Lung (tissue), 12 donors: ENCODE data around the gene RSPH9. TPM values are rescaled to one million over a fixed set of nuclear protein-coding genes. Genes with fewer than 3 reads are reported as not detected.
A peak's percentile ranks its signal among the peaks of the same experiment; 100 is the strongest.

Source experiments
- ATAC-seq: fragments of 200-7000 bp; cut with Tn5 transposase; one replicate; pipeline ENCODE4 v1.9.1; 2020; ENCODE audit warnings: moderate number of reproducible peaks; ENCODE audit not compliant: insufficient read depth, low FRiP score
- DNase-seq, 3 donors: peaks; one replicate each; pipeline ENCODE4 v3.0.0-alpha.2; 2013 to 2017
- H3K27ac ChIP-seq, 2 donors: one replicate each; pipeline ENCODE4 v1.5.1; 2013; ENCODE audit warnings: mild to moderate bottlenecking in 2 of 2, moderate library complexity in 2 of 2, control low read depth in 1 of 2, inconsistent platforms in 1 of 2, low read depth in 1 of 2, low read length in 1 of 2
- H3K27me3 ChIP-seq, 3 donors: one replicate each; pipeline ENCODE4 v1.5.1; 2013; ENCODE audit warnings: low read length in 2 of 3; ENCODE audit not compliant: control insufficient read depth in 3 of 3, insufficient read depth in 3 of 3
- H3K36me3 ChIP-seq, 4 donors: one replicate each; pipeline ENCODE4 v1.5.1; 2013; ENCODE audit warnings: low read length in 4 of 4, mild to moderate bottlenecking in 1 of 4, moderate library complexity in 1 of 4; ENCODE audit not compliant: control insufficient read depth in 4 of 4, insufficient read depth in 4 of 4
- H3K4me1 ChIP-seq, 5 donors: one replicate each; pipeline ENCODE4 v1.5.1; 2013; ENCODE audit warnings: low read length in 5 of 5, mild to moderate bottlenecking in 2 of 5, moderate library complexity in 1 of 5; ENCODE audit not compliant: control insufficient read depth in 5 of 5, insufficient read depth in 5 of 5
- H3K4me3 ChIP-seq: one replicate; pipeline ENCODE4 v1.5.1; 2013; ENCODE audit warnings: mild to moderate bottlenecking, control low read depth, moderate library complexity
- H3K9ac ChIP-seq, 2 donors: one replicate each; pipeline ENCODE4 v1.5.1; 2013; ENCODE audit warnings: low read length in 2 of 2, control low read depth in 1 of 2; ENCODE audit not compliant: insufficient read depth in 1 of 2
- H3K9me3 ChIP-seq, 4 donors: one replicate each; pipeline ENCODE4 v1.5.1; 2013; ENCODE audit warnings: low read length in 3 of 4, mild to moderate bottlenecking in 1 of 4, moderate library complexity in 1 of 4; ENCODE audit not compliant: control insufficient read depth in 4 of 4, insufficient read depth in 3 of 4
- CTCF ChIP-seq: IDR thresholded peaks from 2 replicates; pipeline ENCODE4 v1.5.1; 2012; ENCODE audit warnings: mild to moderate bottlenecking; ENCODE audit errors: control extremely low read depth, extremely low read depth
- WGBS, 2 donors: extraction: QIAGEN DNeasy Blood & Tissue Kit; methylation state at CpG; one replicate each; pipeline ENCODE4 v1.1.7; 2013; 5-methylcytosine and 5-hydroxymethylcytosine counted together
- polyA plus RNA-seq, 2 donors: library from polyadenylated mRNA; stranded (reverse); fragments of 200-250 nt; gene quantifications; one replicate each; pipeline ENCODE4 v1.2.1, GENCODE V29; 2013
- total RNA-seq, 2 donors: library from RNA; depleted of rRNA in 1 of 2; stranded (reverse); fragments of >200 nt in 1 of 2; gene quantifications; one replicate each; pipeline ENCODE4 v1.2.1, GENCODE V29; 2014 to 2021
- donor health status: control.
- donor health status: control.
- donor health status: Bipolar disorder and iron deficiency.
- donor health status: healthy.
- donor health status: DM: yes; HTN: yes; CAD: no.

RSPH9 gene
- total and polyA plus RNA-seq, 4 donors, result 1.7 to 6.4 (median 4.6) TPM

- Histone ChIP-seq H3K36me3 (peaks cover 20 to 31% (median 26%) of the 10 kb centered on the region in 4 donors), H3K27ac (no peak overlapping the region), H3K9me3 (no peaks in the 10 kb centered on the region), H3K4me1 (peaks cover 0 to 16% (median 5%) of the 10 kb centered on the region in 5 donors), H3K9ac (no peak overlapping the region), H3K27me3 (no peaks in the 10 kb centered on the region), H3K4me3 (no peak overlapping the region)
- DNase-seq (no peak), ATAC-seq (no peak)
- TF ChIP-seq CTCF, result no peak
- 90 to 92% methylated on average over 11 of the region's 11 CpGs for WGBS, 2 donors
These were observed 35.7 kb downstream of the RSPH9 start for GRCh38 chr6:43680308-43681200.

- Histone ChIP-seq H3K36me3 (peaks cover 15 to 29% (median 26%) of the 10 kb centered on the region in 4 donors), H3K4me3 (no peak overlapping the region), H3K27ac (no peak overlapping the region), H3K27me3 (no peaks in the 10 kb centered on the region), H3K9ac (no peak overlapping the region), H3K4me1 (peaks cover 1 to 24% (median 8%) of the 10 kb centered on the region in 5 donors), H3K9me3 (no peaks in the 10 kb centered on the region)
- DNase-seq (no peak), ATAC-seq (no peak)
- TF ChIP-seq CTCF, result no peak
- WGBS, 2 donors, result 93 to 95% methylated on average over 5 of the region's 5 CpGs
These were observed 36.5 kb downstream of the RSPH9 start for GRCh38 chr6:43681303-43681702.

- no peaks in the 10 kb centered on the region for H3K27me3 ChIP-seq
- H3K9ac ChIP-seq, result no peak overlapping the region
- ATAC-seq (no peak), DNase-seq (peak in 1 of 3 donors; percentile 42)
- H3K4me1 ChIP-seq, result peaks cover 3 to 33% (median 13%) of the 10 kb centered on the region in 5 donors
- TF ChIP-seq CTCF, result no peak
- no peak overlapping the region for H3K4me3 ChIP-seq
- no peak overlapping the region for H3K27ac ChIP-seq
- no peaks in the 10 kb centered on the region for H3K9me3 ChIP-seq
- 66 to 77% methylated on average over 8 of the region's 8 CpGs for WGBS, 2 donors
- H3K36me3 ChIP-seq, result peaks cover 10 to 20% (median 18%) of the 10 kb centered on the region in 4 donors
These were observed 38.0 kb downstream of the RSPH9 start for GRCh38 chr6:43682724-43683429.
